HG03442 (cell line): Measurements from ENCODE around the gene WDR62.
"Not testable (repeated sequence)": the region's sequence is repeated elsewhere in the genome, so short reads cannot be mapped to it uniquely, and the experiment has no call there.

Experiments
- ATAC-seq: cut with Tn5 transposase; IDR thresholded peaks from one replicate; pipeline ENCODE4 v1.9.1; 2021; ENCODE audit warnings: mild to moderate bottlenecking, moderate library complexity; ENCODE audit not compliant: unreplicated experiment

WDR62 gene

DNA sequence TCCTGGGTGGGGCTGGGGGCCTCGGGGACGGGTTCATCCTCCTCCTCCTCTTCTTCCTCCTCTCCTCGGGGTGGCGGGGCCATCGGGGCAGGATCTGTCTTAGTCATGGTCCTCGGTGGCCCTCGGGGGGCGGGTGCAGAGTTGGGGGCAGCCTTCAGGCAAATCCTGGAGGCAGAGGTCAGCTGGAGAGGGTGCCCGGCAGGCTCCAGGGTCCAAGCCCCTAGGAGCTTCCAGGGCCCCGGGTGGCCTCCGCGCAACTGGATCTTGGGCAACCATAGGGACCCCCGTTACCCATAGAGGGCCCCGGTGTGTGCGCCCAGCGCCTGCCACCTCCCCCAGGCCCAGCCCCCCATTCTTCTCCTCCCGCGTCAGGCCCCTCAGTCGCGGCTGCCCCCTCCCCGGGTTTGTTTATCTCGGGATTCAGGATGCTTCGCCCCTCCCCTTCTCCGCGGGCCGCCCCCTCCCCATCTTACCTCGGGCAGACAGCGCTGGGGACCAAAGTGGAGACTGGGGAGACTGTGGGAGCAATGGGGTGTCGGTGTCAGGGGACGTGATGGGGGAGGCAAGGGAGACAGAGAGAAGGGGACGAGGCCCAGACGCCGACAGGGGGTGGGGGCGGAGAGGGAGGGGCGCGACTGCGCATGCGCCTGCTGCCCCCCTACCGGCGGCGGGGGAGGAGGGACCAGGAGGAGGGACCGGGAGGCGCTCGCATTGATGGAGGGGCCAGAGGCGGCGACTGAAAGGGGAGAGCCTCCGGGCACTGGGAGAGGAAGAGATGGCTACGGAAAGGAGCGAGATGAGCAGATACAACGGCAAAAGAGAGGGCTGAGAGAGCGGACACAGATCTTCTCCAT lies 22.2 kb upstream of the WDR62 start, which contains the start of gene CLIP3:
CLIP3 (minus strand) TSS at position 623 of the 854 bp plus-strand sequence; CDS start at position 107, 516 bp downstream.
- ATAC-seq, result no peak

DNA sequence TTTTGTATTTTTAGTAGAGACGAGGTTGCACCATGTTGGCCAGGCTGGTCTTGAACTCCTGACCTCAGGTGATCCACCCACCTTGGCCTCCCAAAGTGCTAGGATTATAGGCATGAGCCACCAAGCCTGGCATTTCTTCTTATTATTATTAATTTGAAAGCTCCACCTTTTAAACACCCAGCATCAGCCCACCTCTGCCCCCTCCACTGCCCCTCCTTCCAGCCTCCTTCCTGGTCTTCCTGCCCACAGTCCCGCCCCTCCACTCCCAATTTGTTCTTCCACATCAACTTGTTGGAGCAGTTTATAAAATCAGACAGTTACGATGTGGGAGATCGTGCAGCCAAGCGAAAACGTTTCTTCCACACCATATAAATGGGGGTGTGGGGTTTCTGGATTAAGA lies 14.2 kb upstream of the WDR62 start:
- ATAC-seq, result no peak

DNA sequence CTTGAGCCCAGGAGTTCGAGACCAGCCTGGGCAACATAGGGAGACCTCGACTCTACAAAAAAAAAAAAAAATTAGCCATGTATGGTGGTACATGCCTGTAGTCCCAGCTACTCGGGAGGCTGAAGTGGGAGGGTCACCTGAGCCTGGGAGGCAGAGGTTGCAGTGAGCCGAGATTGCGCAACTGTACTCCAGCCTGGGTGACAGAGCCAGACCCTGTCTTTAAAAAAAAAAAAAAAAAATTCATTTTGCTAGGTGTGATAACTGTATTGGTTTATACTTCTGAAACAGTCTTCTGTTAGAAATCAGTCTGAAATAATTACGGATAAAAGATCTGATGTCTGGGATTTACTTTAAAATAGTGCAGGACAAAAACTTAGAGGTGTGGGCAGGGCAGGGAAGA lies 13.6 kb upstream of the WDR62 start:
- not testable (repeated sequence) for ATAC-seq

DNA sequence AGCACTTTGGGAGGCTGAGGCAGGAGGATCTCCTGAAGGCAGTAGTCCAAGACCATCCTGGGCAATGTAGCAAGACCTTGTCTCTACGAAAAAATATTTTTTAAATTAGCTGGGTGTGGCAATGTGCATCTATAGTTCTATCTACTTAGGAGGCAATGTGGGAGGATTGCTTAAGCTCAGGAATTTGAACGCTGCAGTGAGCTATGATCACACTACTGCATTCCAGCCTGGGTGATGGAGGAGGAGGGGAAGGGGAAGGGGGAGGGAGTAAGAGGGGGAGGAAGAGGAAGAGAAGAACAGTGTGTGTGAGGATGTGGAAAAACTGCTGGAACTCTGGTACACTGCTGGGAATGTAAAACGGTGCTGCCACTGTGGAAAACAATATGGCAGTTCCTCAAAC lies 12.9 kb upstream of the WDR62 start:
- no peak for ATAC-seq

DNA sequence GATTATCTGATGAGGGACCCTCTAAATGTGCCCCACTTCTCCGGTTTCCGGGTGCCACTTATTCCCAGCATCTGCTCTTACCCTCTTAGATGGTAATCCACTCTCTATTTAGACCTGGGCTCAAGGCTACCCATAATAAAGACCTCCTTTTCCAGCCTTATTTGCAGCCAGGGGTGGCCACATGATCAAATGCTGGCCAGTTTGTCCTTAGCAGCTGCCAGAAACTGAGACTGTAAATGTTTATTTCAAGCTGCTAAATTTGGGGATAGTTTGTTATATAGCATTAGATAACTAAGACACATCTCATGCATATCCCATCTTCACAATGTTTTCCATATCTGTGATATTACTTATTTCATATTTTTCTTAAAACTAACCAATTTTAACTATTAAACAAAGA lies 10.7 kb upstream of the WDR62 start:
- no peak for ATAC-seq

DNA sequence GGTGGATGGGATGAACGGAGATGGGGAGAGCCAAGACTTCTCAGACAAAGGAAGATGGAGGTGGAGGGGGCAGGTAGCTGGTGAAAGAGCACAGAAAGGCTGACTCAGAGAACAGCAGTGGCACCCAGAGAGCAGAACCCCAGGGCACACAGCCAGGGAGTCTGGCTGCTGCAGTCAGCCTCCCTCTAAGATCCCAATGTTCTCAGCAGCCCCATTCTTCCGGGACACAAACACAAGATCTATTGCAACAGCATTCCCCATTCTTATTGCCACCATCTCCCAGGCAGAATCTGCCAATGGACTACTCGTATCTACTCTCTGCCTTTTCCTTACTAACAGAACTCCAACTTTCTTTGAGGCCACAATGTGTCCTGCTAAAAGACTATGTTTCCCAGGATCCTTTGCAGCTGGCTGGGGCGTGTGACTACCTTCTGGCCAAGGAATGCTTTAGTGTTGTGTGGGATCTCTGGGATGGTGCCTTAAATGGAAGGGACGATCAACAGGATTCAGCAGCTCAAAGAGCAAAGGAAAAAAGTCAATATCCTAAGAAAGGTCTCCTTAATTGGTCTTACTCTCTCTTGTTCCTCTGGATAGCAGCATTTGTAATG lies 8.2 kb upstream of the WDR62 start:
- ATAC-seq, result no peak

DNA sequence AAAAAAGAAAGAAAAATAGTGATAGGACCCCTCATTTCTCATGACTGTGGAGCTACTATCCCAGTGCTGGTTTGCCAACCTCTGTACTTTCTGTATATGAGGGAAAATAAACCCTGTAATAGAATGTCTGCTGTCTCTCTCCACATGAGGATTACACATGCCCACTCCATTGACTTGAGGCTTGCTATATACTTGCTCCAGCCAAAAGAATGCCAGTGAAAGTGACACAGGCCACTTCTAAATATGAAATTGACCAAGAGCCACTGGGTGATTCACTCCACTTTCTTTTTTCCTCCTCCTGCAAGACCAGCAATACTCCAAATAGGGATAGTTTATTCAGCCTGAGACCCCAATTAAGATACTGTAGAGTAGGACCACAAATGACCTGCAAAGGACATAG lies 6.9 kb upstream of the WDR62 start:
- ATAC-seq, result no peak

DNA sequence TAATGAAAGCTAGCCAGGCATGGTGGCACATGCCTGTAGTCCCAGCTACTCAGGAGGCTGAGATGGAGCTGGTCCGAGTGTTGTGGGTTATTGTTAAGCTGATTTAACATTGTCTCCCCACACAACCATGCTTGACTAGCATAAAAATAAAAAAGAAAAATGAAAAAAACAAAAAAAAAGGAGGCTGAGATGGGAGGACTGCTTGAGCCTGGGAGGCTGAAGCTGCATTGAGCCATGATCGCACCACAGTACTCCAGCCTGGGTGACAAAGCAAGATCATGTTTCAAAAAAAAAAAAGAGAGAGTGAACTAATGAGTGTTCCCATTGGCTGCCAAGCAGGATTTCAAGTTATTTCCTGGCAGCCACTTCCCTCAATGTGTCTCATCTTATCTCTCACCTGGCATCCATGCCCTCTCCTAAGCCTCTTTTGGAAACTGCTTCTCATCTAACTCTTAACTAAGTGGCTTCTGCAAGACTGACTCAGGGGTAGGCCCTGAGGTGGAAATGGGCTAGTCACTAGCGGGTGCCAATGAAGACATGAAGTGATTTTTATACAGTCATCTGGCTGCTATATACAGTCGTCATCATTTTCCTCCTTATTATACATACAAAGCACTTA lies 5.5 kb upstream of the WDR62 start:
- no peak for ATAC-seq

DNA sequence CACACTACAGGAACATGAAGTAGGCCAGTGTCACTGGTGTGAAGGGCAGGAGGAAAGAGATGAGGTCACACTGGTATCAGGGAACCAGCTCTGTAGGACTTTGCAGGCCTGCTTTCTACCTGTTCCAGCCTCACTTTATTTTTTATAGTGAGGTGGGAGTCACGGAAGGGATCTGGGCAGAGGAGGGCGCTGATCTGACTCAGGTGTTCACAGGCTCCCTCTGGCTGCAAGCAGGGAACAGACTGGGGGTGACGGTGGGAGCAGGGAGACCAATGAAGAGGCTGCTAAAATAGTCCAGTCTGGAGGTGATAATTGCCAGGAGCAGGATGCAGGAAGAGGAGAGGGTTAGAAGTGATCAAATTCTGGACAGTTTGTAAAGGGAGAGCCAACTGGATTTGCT lies 3.5 kb upstream of the WDR62 start:
- no peak for ATAC-seq

DNA sequence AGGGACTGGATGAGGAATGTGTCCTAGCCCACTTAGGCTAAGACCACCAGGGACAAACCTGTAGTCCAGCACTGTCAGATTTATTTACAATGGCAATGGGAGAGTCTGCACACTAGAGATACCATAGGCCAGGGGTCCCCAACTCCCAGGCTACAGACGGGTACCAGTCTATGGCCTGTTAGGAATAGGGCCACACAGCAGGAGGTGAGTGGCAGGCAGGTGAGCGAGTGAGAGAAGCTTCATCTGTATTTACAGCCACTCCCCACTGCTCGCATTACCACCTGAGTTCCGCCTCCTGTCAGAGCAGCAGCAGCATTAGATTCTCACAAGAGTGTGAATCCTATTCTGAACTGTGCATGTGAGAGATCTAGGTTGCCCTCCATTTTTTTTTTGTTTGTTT lies 3.1 kb upstream of the WDR62 start:
- no peak for ATAC-seq

DNA sequence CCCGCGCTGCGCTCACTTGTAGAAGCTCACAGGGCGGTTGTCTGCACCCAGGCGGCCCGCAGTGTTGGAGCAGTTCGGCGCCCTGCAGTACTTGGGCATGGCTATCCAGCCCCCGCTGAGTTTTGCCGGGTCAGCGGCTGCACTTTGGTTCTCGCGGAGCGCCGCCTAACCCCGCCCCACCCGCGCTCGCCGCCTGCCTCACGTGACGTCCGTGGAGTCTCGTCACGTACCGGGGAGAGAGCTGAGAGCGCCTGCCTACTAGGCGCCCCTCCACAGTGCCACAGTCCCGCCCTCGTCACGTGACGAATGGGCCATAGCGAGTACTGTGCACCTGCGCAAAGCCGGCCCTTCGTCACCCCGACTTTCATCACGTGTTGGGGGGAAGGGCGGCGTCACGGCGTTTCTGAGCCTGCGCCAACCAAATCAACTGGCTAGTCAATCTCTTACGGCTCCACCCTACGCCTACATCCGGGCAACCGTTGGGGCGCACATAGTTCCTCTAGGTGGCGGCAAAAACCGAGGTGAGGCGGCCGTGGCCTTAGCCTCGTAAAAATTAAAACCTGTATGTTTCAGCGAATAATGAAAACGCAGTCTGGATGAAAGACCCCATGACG lies 471 bp upstream of the WDR62 start, which contains the start of gene THAP8:
THAP8 (minus strand) TSS at position 167 of the 614 bp plus-strand sequence; CDS start at position 99, 68 bp downstream.
- ATAC-seq, result peak; percentile 80

DNA sequence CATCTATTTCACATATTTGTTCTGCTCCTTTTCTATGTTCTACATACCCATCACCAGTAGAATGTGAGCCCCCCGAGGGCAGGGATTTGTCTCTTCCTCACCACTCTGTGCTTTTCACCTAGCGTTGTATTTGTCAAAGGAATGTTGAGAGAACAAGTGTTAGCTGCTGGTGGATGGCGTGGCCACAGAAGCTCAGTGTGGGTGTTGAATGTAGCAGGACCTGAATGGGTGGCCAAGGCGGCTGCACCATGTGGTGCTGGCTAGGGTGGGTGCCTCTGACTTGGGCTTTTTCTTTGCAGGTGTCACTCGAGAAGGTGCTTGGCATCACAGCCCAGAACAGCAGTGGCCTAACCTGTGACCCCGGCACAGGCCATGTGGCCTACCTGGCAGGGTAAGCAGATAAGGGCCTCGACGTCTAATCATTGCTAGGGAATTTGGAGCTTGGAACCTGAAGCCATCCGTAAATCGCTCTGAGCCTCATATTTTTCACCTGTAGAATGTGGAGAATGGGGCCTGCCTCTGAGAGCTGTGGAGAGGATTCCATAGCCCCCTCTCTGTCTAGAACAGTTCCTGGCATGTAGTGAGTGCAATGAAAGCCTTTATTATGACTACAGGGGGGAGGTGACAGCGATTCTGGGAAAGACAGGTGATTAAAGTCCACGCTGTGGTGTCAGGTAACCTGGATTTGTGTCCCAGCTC lies 3.9 kb downstream of the WDR62 start:
- ATAC-seq, result no peak

DNA sequence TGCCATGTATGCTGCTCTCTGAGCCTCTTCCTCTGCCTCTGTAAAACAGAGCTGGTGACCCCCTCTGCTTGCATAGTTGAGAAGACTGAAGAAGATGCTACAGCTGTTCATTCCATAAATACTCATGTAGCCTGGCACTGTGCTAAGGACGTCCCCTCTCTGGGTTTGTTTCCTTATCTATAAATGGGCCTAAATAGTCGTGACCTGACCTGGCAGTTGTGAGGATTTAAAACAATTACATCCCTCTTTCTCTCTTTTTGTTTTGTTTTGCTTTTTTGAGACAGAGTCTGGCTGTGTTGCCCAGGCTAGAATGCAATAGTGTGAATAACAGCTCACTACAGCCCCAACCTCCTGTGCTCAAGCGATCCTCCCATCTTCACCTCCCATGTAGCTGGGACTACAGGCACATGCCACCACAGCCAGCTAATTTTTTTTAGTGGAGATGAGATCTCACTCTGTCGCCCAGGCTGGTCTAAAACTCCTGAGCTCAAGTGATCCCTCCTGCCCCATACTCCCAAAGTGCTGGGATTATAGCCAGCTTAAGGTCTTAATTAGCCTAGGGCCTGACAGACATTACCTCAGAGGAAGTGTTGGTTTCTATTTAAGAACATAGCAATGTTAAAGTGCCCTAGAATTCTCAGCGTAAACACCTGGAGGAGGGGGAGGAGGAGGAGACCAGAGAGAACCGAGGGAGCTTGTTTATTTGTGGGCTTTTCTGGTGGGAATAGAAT lies 4.6 kb downstream of the WDR62 start:
- no peak for ATAC-seq

DNA sequence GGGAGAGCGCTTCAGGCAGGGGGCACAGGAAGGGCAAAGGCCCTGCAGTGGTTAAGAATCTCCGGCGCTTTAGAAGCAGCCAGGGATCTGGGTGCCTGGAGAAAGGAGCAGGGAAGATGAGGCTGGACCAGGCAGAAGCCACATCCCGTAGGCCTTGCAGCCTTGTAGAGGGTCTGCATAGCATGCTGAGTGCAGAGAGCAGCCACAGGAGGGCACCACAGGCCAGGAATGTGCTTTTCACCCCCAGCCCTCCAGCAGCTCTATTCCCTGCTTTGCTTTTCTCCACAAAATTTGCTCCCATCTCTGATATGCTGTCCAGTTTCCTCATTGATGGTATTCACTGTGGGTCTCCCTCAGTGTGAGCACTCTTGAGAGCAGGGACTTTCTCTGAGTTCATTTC lies 5.7 kb downstream of the WDR62 start:
- ATAC-seq, result no peak

DNA sequence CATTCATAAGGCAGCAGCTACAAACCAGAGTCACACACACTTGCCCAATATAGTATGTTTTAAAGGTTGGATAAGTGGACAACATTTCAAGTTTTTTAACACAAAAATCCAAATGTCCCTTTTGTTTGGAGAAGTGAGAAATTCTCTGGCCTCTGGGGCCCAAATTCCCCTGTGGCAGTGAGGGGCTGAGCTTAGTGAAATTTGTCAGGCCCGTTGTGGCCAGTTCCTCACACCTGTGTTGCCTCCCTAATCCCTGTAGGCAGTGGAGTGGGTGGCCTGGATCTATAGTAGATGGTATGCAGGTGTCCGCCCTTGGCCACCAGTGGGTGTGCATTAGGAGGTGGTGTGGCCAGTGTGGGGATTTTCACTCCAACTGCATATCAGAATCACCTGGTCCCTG lies 6.7 kb downstream of the WDR62 start:
- no peak for ATAC-seq

DNA sequence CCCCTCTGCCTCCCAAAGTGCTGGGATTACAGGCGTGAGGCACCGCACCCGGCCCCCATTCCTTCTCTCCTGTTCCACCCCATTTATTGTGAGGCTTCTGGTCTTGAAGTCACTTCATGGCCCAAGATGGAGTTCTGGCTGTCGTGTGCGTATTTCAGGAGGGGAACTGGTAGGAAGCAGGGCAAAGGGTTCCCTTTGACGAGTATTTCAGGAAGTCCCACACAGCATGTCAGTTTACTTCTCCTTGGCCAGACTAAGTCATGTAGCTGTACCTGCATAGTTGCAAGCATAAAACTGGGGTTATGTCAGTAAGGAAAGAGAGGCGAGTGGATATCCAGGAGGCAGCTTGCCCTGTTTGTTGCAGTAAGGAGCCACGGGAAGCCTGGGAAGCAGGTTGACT lies 10.1 kb downstream of the WDR62 start:
- no peak for ATAC-seq

DNA sequence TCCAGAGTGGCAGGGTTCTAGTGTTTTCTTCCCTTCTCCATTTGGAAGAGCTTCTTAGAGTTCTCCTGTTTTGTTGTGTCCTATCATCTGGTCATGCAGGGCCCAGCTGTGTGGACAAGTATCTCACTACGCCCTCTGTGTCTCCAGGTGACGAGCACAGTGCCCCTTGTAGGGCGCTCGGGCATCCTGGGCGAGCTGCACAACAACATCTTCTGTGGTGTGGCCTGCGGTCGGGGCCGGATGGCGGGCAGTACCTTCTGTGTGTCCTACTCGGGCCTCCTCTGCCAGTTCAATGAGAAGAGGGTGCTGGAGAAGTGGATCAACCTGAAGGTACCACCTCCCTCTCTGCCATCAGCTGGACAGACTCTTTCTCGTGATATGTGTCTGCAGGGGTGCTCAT lies 13.0 kb downstream of the WDR62 start:
- ATAC-seq, result no peak

DNA sequence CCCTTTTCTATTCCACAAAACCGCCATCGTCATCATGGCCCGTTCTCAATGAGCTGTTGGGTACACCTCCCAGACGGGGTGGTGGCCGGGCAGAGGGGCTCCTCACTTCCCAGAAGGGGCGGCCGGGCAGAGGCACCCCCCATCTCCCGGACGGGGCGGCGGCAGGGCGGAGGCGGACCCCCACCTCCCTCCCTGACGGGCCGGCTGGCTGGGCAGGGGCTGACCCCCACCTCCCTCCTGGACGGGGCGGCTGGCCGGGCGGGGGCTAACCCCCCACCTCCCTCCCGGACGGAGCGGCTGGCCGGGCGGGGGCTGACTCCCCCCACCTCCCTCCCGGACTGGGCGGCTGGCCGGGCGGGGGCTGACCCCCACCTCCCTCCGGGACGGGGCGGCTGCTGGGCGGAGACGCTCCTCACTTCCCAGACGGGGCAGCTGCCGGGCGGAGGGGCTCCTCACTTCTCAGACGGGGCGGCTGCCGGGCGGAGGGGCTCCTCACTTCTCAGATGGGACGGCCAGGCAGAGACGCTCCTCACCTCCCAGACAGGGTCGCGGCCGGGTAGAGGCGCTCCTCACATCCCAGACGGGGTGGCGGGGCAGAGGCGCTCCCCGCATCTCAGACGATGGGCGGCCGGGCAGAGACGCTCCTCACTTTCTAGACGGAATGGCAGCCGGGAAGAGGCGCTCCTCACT lies 14.3 kb downstream of the WDR62 start:
- not testable (repeated sequence) for ATAC-seq

DNA sequence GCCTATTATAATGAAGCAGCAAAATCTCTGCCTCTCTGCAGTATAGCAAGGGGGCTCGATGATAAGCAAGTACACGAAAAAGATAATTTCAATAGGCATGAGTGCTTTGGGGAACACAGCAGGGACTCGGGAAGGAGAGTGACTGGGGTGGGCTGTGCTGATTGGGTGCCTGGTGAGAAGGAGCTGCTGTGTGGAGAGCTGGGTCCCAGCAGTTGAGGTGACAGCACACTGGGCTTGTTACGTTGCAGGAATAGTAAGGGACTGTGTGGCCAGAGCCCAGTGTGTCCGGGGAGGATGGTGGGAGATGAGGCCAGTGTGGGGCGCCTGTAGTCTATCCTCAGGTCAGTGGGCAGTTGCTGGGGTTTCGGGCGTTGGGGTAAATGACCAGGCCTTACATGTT lies 17.4 kb downstream of the WDR62 start:
- ATAC-seq, result no peak
